GM18873 (cell line): ENCODE data around the gene OXER1.
"Not testable (repeated sequence)": the region's sequence is repeated elsewhere in the genome, so short reads cannot be mapped to it uniquely, and the experiment has no call there.

Experiments
- ATAC-seq: cut with Tn5 transposase; IDR thresholded peaks from one replicate; pipeline ENCODE4 v1.9.1; 2021; ENCODE audit warnings: mild to moderate bottlenecking, moderate library complexity, moderate number of reproducible peaks; ENCODE audit not compliant: unreplicated experiment, low FRiP score

OXER1 gene

GRCh38 chr2:42754021-42754775 is 9.7 kb downstream of the OXER1 start:
- no peak for ATAC-seq

- no peak for ATAC-seq
Observed at GRCh38 chr2:42752816-42753813, 10.8 kb downstream of the OXER1 start.

GRCh38 chr2:42752314-42752713 is 11.6 kb downstream of the OXER1 start:
- ATAC-seq: no peak

- ATAC-seq: no peak
Observed at GRCh38 chr2:42748840-42749239, 15.1 kb downstream of the OXER1 start.

- no peak for ATAC-seq
Observed at GRCh38 chr2:42747422-42747821, 16.5 kb downstream of the OXER1 start.

GRCh38 chr2:42744545-42745082 is 19.3 kb downstream of the OXER1 start:
- no peak for ATAC-seq

- no peak for ATAC-seq
Observed at GRCh38 chr2:42743659-42743990, 20.3 kb downstream of the OXER1 start.

- ATAC-seq: no peak
Observed at GRCh38 chr2:42742740-42743658, 20.9 kb downstream of the OXER1 start.

- no peak for ATAC-seq
Observed at GRCh38 chr2:42741140-42741539, 22.8 kb downstream of the OXER1 start.

GRCh38 chr2:42736598-42737322 is 27.2 kb downstream of the OXER1 start:
- ATAC-seq: no peak

- no peak for ATAC-seq
Observed at GRCh38 chr2:42733852-42734251, 30.1 kb downstream of the OXER1 start.

- ATAC-seq: not testable (repeated sequence)
Observed at GRCh38 chr2:42731316-42731715, 32.6 kb downstream of the OXER1 start.

GRCh38 chr2:42726680-42727079 is 37.3 kb downstream of the OXER1 start:
- ATAC-seq: no peak

- ATAC-seq: no peak
Observed at GRCh38 chr2:42725657-42726056, 38.3 kb downstream of the OXER1 start.

GRCh38 chr2:42724886-42725285 is 39.0 kb downstream of the OXER1 start:
- ATAC-seq: no peak

- no peak for ATAC-seq
Observed at GRCh38 chr2:42723465-42723864, 40.5 kb downstream of the OXER1 start.

- ATAC-seq: peak; percentile 91
Observed at GRCh38 chr2:42722320-42723190, 41.4 kb downstream of the OXER1 start.

- no peak for ATAC-seq
Observed at GRCh38 chr2:42721898-42722297, 42.0 kb downstream of the OXER1 start.

- ATAC-seq: no peak
Observed at GRCh38 chr2:42714686-42715085, 49.2 kb downstream of the OXER1 start.
